Sigmoid colon (tissue), 7 donors: ENCODE data around the gene CETN3. TPM values are rescaled to one million over a fixed set of nuclear protein-coding genes. Genes with fewer than 3 reads are reported as not detected.

Experiments
- DNase-seq: peaks from one replicate; pipeline ENCODE4 v3.0.0-alpha.2; 2019
- H3K27ac ChIP-seq, 4 donors: fragments of 200-600 bp; sonication (generic); one replicate each; pipeline ENCODE4 v1.5.1; 2016 to 2019; ENCODE audit warnings: mild to moderate bottlenecking in 1 of 4
- H3K27me3 ChIP-seq, 3 donors: fragments of 200-600 bp; sonication (generic); one replicate each; pipeline ENCODE4 v1.5.1; 2019; ENCODE audit warnings: mild to moderate bottlenecking in 1 of 3
- H3K36me3 ChIP-seq, 4 donors: fragments of 200-600 bp; sonication (generic); one replicate each; pipeline ENCODE4 v1.5.1; 2016 to 2019
- H3K4me1 ChIP-seq, 4 donors: fragments of 200-600 bp; sonication (generic); one replicate each; pipeline ENCODE4 v1.5.1; 2017 to 2019
- H3K4me3 ChIP-seq, 4 donors: fragments of 200-600 bp; sonication (generic); one replicate each; pipeline ENCODE4 v1.5.1; 2017 to 2019; ENCODE audit warnings: mild to moderate bottlenecking in 2 of 4, moderate library complexity in 1 of 4
- H3K9me3 ChIP-seq, 4 donors: fragments of 200-600 bp in 3 of 4; sonication (generic) in 3 of 4; one replicate each; pipeline versions ENCODE4 v1.5.1 to v1.6.1; 2013 to 2019
- CTCF ChIP-seq, 4 experiments: fragments of 450-650 bp in 3 of 4; fragments of 200-600 bp in 1 of 4; IDR thresholded peaks; one replicate each; pipeline ENCODE4 v1.5.1; 2016 to 2019; ENCODE audit warnings: antibody characterized with exemption in 4 of 4, mild to moderate bottlenecking in 3 of 4, moderate library complexity in 2 of 4
- EP300 ChIP-seq, 4 donors: sonication (generic); formaldehyde crosslinking; IDR thresholded peaks; one replicate each; pipeline ENCODE4 v1.6.1; 2017; ENCODE audit warnings: antibody characterized with exemption in 4 of 4
- POLR2A ChIP-seq, 2 donors: fragments of 450-650 bp; IDR thresholded peaks; one replicate each; pipeline ENCODE4 v1.6.1; 2016; ENCODE audit warnings: antibody characterized with exemption in 2 of 2, mild to moderate bottlenecking in 2 of 2, moderate library complexity in 2 of 2
- POLR2AphosphoS5 ChIP-seq, 4 donors: sonication (generic); formaldehyde crosslinking; IDR thresholded peaks; one replicate each; pipeline ENCODE4 v1.6.1; 2017; ENCODE audit warnings: antibody characterized with exemption in 4 of 4
- WGBS, 2 donors: extraction: QIAGEN DNeasy Blood & Tissue Kit; methylation state at CpG; one replicate each; pipeline ENCODE4 v1.1.7; 2013; 5-methylcytosine and 5-hydroxymethylcytosine counted together
- intact Hi-C: fragments of 100-400 bp; cut with DNase I; formaldehyde crosslinking; loops from one replicate; pipeline ENCODE4 v1.15.1; 2023
- polyA plus RNA-seq, 3 donors: library from polyadenylated mRNA; stranded (reverse); fragments of 200-250 nt; gene quantifications; one replicate each; pipeline ENCODE4 v1.2.3, GENCODE V29; 2013
- total RNA-seq, 4 donors: library from RNA; depleted of rRNA; stranded (reverse); fragments of >200 nt; gene quantifications; one replicate each; pipeline ENCODE4 v1.1.0, GENCODE V29; 2016
- donor health status: healthy with polysubstance abuse.
- donor health status: Bipolar disorder and iron deficiency.
- donor health status: healthy.

Gene CETN3
- total and polyA plus RNA-seq, 7 donors, result 2.8 to 36.0 (median 13.2) TPM

GRCh38 chr5:90355635-90356034, 53.9 kb downstream of the CETN3 start:
- intact Hi-C loops, result no loop called here
- 87 to 95% methylated on average over 1 of the region's 1 CpG for WGBS, 2 donors
- no peak overlapping the region for H3K27ac ChIP-seq
- DNase-seq, result no peak
- no peak for TF ChIP-seq EP300 (IDR thresholded peaks at IDR 0.05)
- TF ChIP-seq POLR2A (IDR thresholded peaks at IDR 0.05), result no peak
- no peak for TF ChIP-seq POLR2AphosphoS5 (IDR thresholded peaks at IDR 0.05)
- TF ChIP-seq CTCF (IDR thresholded peaks at IDR 0.05), result no peak
- H3K36me3 ChIP-seq, result no peaks in the 10 kb centered on the region
- peaks cover 0 to 7% (median 0%) of the 10 kb centered on the region in 4 donors for H3K4me1 ChIP-seq
- no peaks in the 10 kb centered on the region for H3K9me3 ChIP-seq
- no peaks in the 10 kb centered on the region for H3K27me3 ChIP-seq
- no peak overlapping the region for H3K4me3 ChIP-seq

- peaks cover 0 to 7% (median 0%) of the 10 kb centered on the region in 4 donors for H3K4me1 ChIP-seq
- no peak overlapping the region for H3K27ac ChIP-seq
- H3K36me3 ChIP-seq, result no peaks in the 10 kb centered on the region
- no peaks in the 10 kb centered on the region for H3K9me3 ChIP-seq
- no peaks in the 10 kb centered on the region for H3K27me3 ChIP-seq
- TF ChIP-seq CTCF (IDR thresholded peaks at IDR 0.05), result no peak
- no peak for TF ChIP-seq POLR2A (IDR thresholded peaks at IDR 0.05)
- TF ChIP-seq EP300 (IDR thresholded peaks at IDR 0.05), result no peak
- TF ChIP-seq POLR2AphosphoS5 (IDR thresholded peaks at IDR 0.05), result no peak
- intact Hi-C loops, result no loop called here
- WGBS, 2 donors, result 92% methylated on average over 3 of the region's 3 CpGs
- no peak overlapping the region for H3K4me3 ChIP-seq
- DNase-seq, result no peak
Measured at GRCh38 chr5:90353254-90353653, 56.3 kb downstream of the CETN3 start.

GRCh38 chr5:90351101-90351500, 58.5 kb downstream of the CETN3 start:
- DNase-seq, result no peak
- no peak overlapping the region for H3K27ac ChIP-seq
- TF ChIP-seq POLR2A (IDR thresholded peaks at IDR 0.05) (no peak), CTCF (IDR thresholded peaks at IDR 0.05) (no peak), POLR2AphosphoS5 (IDR thresholded peaks at IDR 0.05) (no peak), EP300 (IDR thresholded peaks at IDR 0.05) (no peak)
- H3K36me3 ChIP-seq, result no peaks in the 10 kb centered on the region
- H3K4me3 ChIP-seq, result no peak overlapping the region
- intact Hi-C loops, result no loop called here
- no peaks in the 10 kb centered on the region for H3K27me3 ChIP-seq
- WGBS, 2 donors, result 87 to 92% methylated on average over 3 of the region's 3 CpGs
- no peaks in the 10 kb centered on the region for H3K9me3 ChIP-seq
- peaks cover 0 to under 1% (median 0%) of the 10 kb centered on the region in 4 donors for H3K4me1 ChIP-seq

- TF ChIP-seq EP300 (IDR thresholded peaks at IDR 0.05) (no peak), POLR2AphosphoS5 (IDR thresholded peaks at IDR 0.05) (no peak), POLR2A (IDR thresholded peaks at IDR 0.05) (no peak), CTCF (IDR thresholded peaks at IDR 0.05) (no peak)
- DNase-seq, result no peak
- H3K4me3 ChIP-seq, result no peak overlapping the region
- no peak overlapping the region for H3K27ac ChIP-seq
- no peaks in the 10 kb centered on the region for H3K27me3 ChIP-seq
- intact Hi-C loops, result no loop called here
- no peaks in the 10 kb centered on the region for H3K4me1 ChIP-seq
- no peaks in the 10 kb centered on the region for H3K9me3 ChIP-seq
- no peaks in the 10 kb centered on the region for H3K36me3 ChIP-seq
Measured at GRCh38 chr5:90347462-90347861, 62.1 kb downstream of the CETN3 start.

- TF ChIP-seq POLR2AphosphoS5 (IDR thresholded peaks at IDR 0.05), result no peak
- TF ChIP-seq CTCF (IDR thresholded peaks at IDR 0.05), result no peak
- TF ChIP-seq EP300 (IDR thresholded peaks at IDR 0.05), result no peak
- no peak for TF ChIP-seq POLR2A (IDR thresholded peaks at IDR 0.05)
Measured at GRCh38 chr5:90345684-90346083, 63.9 kb downstream of the CETN3 start.

More at GRCh38 chr5:90345684-90346083, 63.9 kb downstream of the CETN3 start:
- no peak overlapping the region for H3K4me3 ChIP-seq
- WGBS, 2 donors, result 80 to 88% methylated on average over 1 of the region's 1 CpG
- H3K27me3 ChIP-seq, result no peaks in the 10 kb centered on the region
- no peaks in the 10 kb centered on the region for H3K4me1 ChIP-seq
- no peaks in the 10 kb centered on the region for H3K36me3 ChIP-seq
- intact Hi-C loops, result no loop called here
- H3K27ac ChIP-seq, result no peak overlapping the region
- H3K9me3 ChIP-seq, result no peaks in the 10 kb centered on the region
- no peak for DNase-seq
